Measurements from ENCODE around the gene PRKN. TPM values are rescaled to one million over a fixed set of nuclear protein-coding genes. Genes with fewer than 3 reads are reported as not detected.

PRKN gene
- total and polyA plus RNA-seq, 9 of the 15 experiments (the other 6 are each of a cell fraction or from before 2014, with no cell fraction given), result 0.03 to 0.96 (median 0.15) TPM; not detected in 2

GRCh38 chr6:161761966-161762365 lies 965.6 kb downstream of the PRKN start (continued):
- TF ChIP-seq HMGXB4 (CRISPR knock-in tag; IDR thresholded peaks at IDR 0.05), result no peak

GRCh38 chr6:161755080-161755479 lies 972.5 kb downstream of the PRKN start:
- Histone ChIP-seq H2AFZ (ENCODE audit: low read depth, low read length) (no peak overlapping the region), H4K20me1 (replicated peaks; ENCODE audit: control insufficient read depth, insufficient read depth, low read length) (no peaks in the 10 kb centered on the region), H3K79me2 (ENCODE audit: control insufficient read depth, insufficient read depth, low read length) (no peaks in the 10 kb centered on the region), H3K27ac (ENCODE audit: extremely low read depth, low read depth, low read length) (no peak overlapping the region), H3K9me3 (replicated peaks; ENCODE audit: control insufficient read depth, insufficient read depth, low read depth, low read length) (no peaks in the 10 kb centered on the region), H3K4me3 (no peak overlapping the region), H3K9ac (ENCODE audit: insufficient read depth in 1 of 2, low read depth in 2 of 2, low read length in 2 of 2) (no peak overlapping the region), H3K4me1 (replicated peaks in 1 of 2; ENCODE audit: control insufficient read depth in 2 of 2, insufficient read depth in 2 of 2, low read length in 2 of 2) (no peaks in the 10 kb centered on the region), H3K27me3 (ENCODE audit: control insufficient read depth in 2 of 2, insufficient read depth in 2 of 2, low read length in 2 of 2) (no peaks in the 10 kb centered on the region; a peak in 1 of 5 replicates), H3K36me3 (ENCODE audit: control insufficient read depth, insufficient read depth, low read length) (no peaks in the 10 kb centered on the region), H3K9me1 (ENCODE audit: control insufficient read depth, insufficient read depth, low read length) (no peaks in the 10 kb centered on the region), H3K4me2 (ENCODE audit: insufficient read depth, low read length) (no peak overlapping the region)
- in situ Hi-C loops (cut with MboI) (no loop called here), intact Hi-C loops (cut with micrococcal nuclease) (no loop called here)
- no peak for FAIRE-seq
- 1% methylated on average over 5 of the region's 5 CpGs for WGBS (ENCODE audit: insufficient coverage, low coverage, missing lambda C conversion rate)
- ChIA-PET CTCF (ENCODE audit: low intra/inter-chr PET ratio) (no interaction called here), POLR2A (no interaction called here)
- BruUV-seq (replicated peaks), result no TSS peak
- ATAC-seq, result no peak
- DNase-seq (ENCODE audit: extremely low read depth in 1 of 4, low spot score in 3 of 4), result no peak
- no peak for TF ChIP-seq CHD1 (IDR thresholded peaks at IDR 0.05; ENCODE audit: low read length)
- TF ChIP-seq ZKSCAN1 (IDR thresholded peaks at IDR 0.05; ENCODE audit: low read depth, low read length), result no peak
- no peak for TF ChIP-seq TCF7 (IDR thresholded peaks at IDR 0.05; ENCODE audit: borderline replicate concordance)
- no peak for TF ChIP-seq CREB5 (CRISPR knock-in tag; IDR thresholded peaks at IDR 0.05)
- no peak for TF ChIP-seq MLLT1 (IDR thresholded peaks at IDR 0.05)
- no peak for TF ChIP-seq NR0B1 (IDR thresholded peaks at IDR 0.05; ENCODE audit: partially characterized antibody)
- no peak for TF ChIP-seq ZNF75A (CRISPR knock-in tag; IDR thresholded peaks at IDR 0.05)
- no peak for TF ChIP-seq TOE1 (IDR thresholded peaks at IDR 0.05; ENCODE audit: borderline replicate concordance)
- TF ChIP-seq TOE1 (CRISPR knock-in tag; IDR thresholded peaks at IDR 0.05; ENCODE audit: borderline replicate concordance, low read depth), result no peak
- TF ChIP-seq GTF2E2 (tag; IDR thresholded peaks at IDR 0.05), result no peak
- no peak for TF ChIP-seq PHF8 (IDR thresholded peaks at IDR 0.05; ENCODE audit: borderline replicate concordance, low read length)
- TF ChIP-seq MCM7 (IDR thresholded peaks at IDR 0.05), result no peak
